Activated naive CD4-positive, alpha-beta T cell treated with anti-CD3 and anti-CD28 coated beads, Interleukin-2, amount 50 U/mL, for 16 hours (primary cell): ENCODE measurements around the gene COMMD3.
"Not testable (repeated sequence)": the region's sequence is repeated elsewhere in the genome, so short reads cannot be mapped to it uniquely, and the experiment has no call there.

Experiments
- DNase-seq: peaks from one replicate; pipeline ENCODE4 v3.0.0-alpha.2; 2020

Gene COMMD3

GRCh38 chr10:22316286-22317075 is at the start of gene COMMD3:
COMMD3 (plus strand) TSS chr10:22316388; CDS start chr10:22316418, 30 bp downstream.
- peak; percentile 79 for DNase-seq

GRCh38 chr10:22268503-22268902 is 47.7 kb upstream of the COMMD3 start:
- no peak for DNase-seq

- no peak for DNase-seq
Measured at GRCh38 chr10:22271786-22272185, 44.4 kb upstream of the COMMD3 start.

- DNase-seq = no peak
Measured at GRCh38 chr10:22278441-22278782, 37.8 kb upstream of the COMMD3 start.

- DNase-seq = no peak
Measured at GRCh38 chr10:22280078-22280477, 36.1 kb upstream of the COMMD3 start.

GRCh38 chr10:22285130-22285529 is 31.1 kb upstream of the COMMD3 start:
- DNase-seq = no peak

- DNase-seq = no peak
Measured at GRCh38 chr10:22293747-22294404, 22.3 kb upstream of the COMMD3 start.

GRCh38 chr10:22294694-22295093 is 21.5 kb upstream of the COMMD3 start:
- DNase-seq = no peak

GRCh38 chr10:22301193-22301592 is 15.0 kb upstream of the COMMD3 start:
- DNase-seq = no peak

- DNase-seq = no peak
Measured at GRCh38 chr10:22303461-22303860, 12.7 kb upstream of the COMMD3 start.

GRCh38 chr10:22305721-22306120 is 10.5 kb upstream of the COMMD3 start:
- DNase-seq = no peak

GRCh38 chr10:22308390-22308789 is 7.8 kb upstream of the COMMD3 start:
- DNase-seq = peak; percentile 36

- DNase-seq = no peak
Measured at GRCh38 chr10:22309180-22310000, 6.8 kb upstream of the COMMD3 start.

GRCh38 chr10:22310012-22310411 is 6.2 kb upstream of the COMMD3 start:
- DNase-seq = not testable (repeated sequence)

GRCh38 chr10:22310928-22311327 is 5.3 kb upstream of the COMMD3 start:
- no peak for DNase-seq

- no peak for DNase-seq
Measured at GRCh38 chr10:22314852-22315251, 1.3 kb upstream of the COMMD3 start.

- DNase-seq = no peak
Measured at GRCh38 chr10:22315455-22316285, 518 bp upstream of the COMMD3 start.

GRCh38 chr10:22317076-22317370 is 835 bp downstream of the COMMD3 start:
- no peak for DNase-seq

GRCh38 chr10:22317771-22318565 is 1.8 kb downstream of the COMMD3 start:
- no peak for DNase-seq

GRCh38 chr10:22318772-22319171 is 2.6 kb downstream of the COMMD3 start:
- DNase-seq = no peak

- DNase-seq = no peak
Measured at GRCh38 chr10:22319547-22319979, 3.4 kb downstream of the COMMD3 start.

- DNase-seq = peak; percentile 11
Measured at GRCh38 chr10:22319980-22320558, 3.9 kb downstream of the COMMD3 start.
